CD4-positive, alpha-beta T cell treated with Interleukin-12 subunit alpha and Interleukin-12 subunit beta, for 1 hour (primary cell): ENCODE data around the gene SERINC5.
"Not testable (repeated sequence)": the region's sequence is repeated elsewhere in the genome, so short reads cannot be mapped to it uniquely, and the experiment has no call there.

Experiments used
- DNase-seq: peaks from one replicate; pipeline ENCODE4 v3.0.0-alpha.2; 2020

SERINC5 gene

GRCh38 chr5:80255811-80256712 lies at the start of gene SERINC5:
TSS of gene SERINC5 (minus strand) at chr5:80256048. CDS start at chr5:80255922, 126 bp downstream.
- DNase-seq: peak; percentile 89

GRCh38 chr5:80302636-80303035 lies 46.8 kb upstream of the SERINC5 start:
- DNase-seq: no peak

DNA sequence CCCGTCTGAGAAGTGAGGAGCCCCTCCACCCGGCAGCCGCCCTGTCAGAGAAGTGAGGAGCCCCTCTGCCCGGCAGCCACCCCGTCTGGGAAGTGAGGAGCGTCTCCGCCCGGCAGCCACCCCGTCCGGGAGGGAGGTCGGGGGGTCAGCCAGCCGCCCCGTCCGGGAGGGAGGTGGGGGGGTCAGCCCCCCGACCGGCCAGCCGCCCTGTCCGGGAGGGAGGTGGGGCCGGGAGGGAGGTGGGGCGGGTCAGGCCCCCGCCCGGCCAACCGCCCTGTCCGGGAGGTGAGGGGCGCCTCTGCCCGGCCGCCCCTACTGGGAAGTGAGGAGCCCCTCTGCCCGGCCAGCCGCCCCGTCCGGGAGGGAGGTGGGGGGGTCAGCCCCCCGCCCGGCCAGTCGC lies 45.5 kb upstream of the SERINC5 start:
- not testable (repeated sequence) for DNase-seq

DNA sequence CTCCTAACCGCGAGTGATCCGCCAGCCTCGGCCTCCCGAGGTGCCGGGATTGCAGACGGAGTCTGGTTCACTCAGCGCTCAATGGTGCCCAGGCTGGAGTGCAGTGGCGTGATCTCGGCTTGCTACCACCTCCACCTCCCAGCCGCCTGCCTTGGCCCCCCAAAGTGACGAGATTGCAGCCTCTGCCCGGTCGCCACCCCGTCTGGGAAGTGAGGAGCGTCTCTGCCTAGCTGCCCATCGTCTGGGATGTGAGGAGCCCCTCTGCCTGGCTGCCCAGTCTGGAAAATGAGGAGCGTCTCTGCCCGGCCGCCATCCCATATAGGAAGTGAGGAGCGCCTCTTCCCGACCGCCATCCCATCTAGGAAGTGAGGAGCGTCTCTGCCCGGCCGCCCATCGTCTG lies 44.9 kb upstream of the SERINC5 start:
- not testable (repeated sequence) for DNase-seq

- DNase-seq: no peak
These were observed 44.3 kb upstream of the SERINC5 start for GRCh38 chr5:80300125-80300524.

- DNase-seq: no peak
These were observed 43.8 kb upstream of the SERINC5 start for GRCh38 chr5:80299601-80300000.

GRCh38 chr5:80296121-80296520 lies 40.3 kb upstream of the SERINC5 start:
- no peak for DNase-seq

GRCh38 chr5:80291761-80292160 lies 35.9 kb upstream of the SERINC5 start:
- DNase-seq: no peak

- no peak for DNase-seq
These were observed 33.5 kb upstream of the SERINC5 start for GRCh38 chr5:80289320-80289719.

- no peak for DNase-seq
These were observed 32.3 kb upstream of the SERINC5 start for GRCh38 chr5:80288177-80288576.

- DNase-seq: peak; percentile 30
These were observed 28.9 kb upstream of the SERINC5 start for GRCh38 chr5:80284720-80285119.

GRCh38 chr5:80283360-80283759 lies 27.5 kb upstream of the SERINC5 start:
- no peak for DNase-seq

- no peak for DNase-seq
These were observed 26.2 kb upstream of the SERINC5 start for GRCh38 chr5:80282054-80282453.

- DNase-seq: no peak
These were observed 21.3 kb upstream of the SERINC5 start for GRCh38 chr5:80277191-80277590.

DNA sequence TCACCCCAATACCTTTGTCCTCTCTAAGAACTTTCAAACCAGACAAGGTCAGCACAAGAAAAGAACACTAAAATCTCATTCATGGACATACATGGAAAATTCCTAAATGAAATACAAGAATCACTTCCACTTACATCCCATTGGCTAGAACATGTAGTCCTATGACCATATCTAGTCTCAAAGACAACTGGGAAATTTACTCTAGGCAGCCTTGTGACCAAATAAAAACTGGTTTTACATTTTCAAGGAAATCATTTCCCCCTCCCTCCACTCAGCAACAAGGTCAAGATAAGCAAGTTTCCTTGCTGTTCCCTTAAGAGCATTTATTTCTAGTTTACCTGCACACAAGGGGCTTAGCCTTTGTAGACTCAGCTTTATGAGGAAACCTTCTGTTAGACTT lies 20.3 kb upstream of the SERINC5 start:
- no peak for DNase-seq

GRCh38 chr5:80275347-80275746 lies 19.5 kb upstream of the SERINC5 start:
- DNase-seq: peak; percentile 47

DNA sequence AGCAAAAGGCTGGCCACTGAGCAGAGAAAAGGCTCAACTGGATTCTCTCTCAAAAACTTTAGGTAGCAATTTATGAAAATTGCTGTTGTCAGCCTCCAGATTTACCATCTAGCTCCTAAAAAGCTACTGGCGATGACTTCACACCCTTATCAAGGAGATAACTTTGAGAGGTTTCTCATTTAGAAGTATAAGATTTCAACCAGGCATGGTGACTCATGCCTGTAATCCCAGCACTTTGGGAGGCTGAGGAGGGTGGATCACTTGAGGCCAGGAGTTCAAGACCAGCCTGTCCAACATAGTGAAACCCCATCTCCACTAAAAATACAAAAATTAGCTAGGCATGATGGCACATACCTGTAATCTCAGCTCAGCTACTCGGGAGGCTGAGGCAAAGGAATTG lies 14.7 kb upstream of the SERINC5 start:
- DNase-seq: not testable (repeated sequence)

DNA sequence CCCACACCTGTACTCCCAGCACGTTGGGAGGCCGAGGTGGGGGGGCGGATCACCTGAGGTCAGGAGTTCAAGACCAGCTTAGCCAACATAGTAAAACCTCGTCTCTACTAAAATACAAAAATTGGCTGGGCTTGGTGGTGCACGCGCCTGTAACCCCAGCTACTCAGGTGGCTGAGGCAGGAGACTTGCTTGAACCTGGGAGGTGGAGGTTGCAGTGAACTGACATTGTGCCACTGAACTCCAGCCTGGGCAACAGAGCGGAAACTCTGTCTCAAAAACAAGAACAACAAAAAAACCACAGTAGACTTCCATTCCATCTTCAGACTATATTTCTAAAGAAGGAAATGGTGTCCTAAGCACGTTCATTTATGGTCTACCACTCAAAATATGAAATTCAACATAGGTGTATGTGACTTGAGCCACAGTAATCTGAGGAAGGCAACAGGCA lies 14.2 kb upstream of the SERINC5 start:
- DNase-seq: peak; percentile 56

DNA sequence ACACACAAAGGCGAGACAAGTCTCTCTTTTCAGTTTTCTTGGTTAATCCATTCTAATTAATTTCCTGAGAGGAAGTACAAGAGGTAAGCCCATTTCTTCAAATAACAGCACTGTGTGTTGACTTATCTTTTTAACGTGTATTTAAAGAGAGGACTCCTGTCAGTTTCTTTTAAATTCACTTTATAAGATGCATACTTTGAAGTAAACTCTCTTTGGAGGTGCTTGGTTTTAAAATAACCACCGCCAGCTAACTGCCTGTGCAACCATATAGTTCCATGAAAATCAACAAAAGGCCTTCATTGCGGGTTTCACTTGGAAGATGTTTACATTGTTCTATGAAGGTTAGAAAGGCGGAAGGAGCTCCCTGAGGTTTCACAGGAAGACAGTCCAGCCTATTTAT lies 13.1 kb upstream of the SERINC5 start:
- no peak for DNase-seq

DNA sequence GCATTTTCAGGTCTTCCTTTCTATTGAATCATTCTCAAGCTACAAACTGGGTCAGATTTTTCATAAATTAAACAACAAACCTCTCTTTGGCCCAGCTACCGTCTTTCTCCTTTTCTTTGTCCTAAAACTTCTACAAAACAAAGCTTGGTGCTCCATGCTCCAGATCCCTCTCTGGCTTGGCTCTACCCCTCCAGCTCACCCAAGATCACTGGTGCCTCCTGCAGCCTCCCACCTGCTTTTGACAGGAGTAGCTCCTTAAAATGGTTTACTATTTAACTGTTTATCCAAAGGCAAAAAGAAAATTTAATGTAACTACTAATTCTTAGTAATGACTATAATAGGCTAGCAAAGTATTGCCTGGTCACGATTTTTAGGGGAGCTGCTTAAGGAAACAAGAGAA lies 10.7 kb upstream of the SERINC5 start:
- no peak for DNase-seq

DNA sequence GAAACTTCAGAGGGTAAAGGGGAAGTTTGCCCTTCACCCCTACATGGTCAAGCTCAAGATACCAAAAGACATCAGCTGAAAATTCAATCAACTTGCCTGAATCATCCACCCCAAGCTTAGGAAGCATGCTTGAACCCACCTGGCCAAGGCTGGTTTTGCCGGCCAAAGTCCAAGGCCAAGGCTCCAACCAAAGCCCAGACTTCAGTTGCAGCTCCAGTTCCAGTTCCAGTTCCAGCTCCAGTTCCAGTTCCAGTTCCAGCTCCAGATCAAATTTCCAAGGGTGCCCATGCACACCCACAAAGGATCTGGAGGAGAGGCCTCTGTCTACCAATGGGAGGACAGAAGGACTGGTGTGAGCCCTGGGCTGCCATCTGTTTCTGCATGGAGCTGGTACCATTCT lies 4.6 kb upstream of the SERINC5 start:
- no peak for DNase-seq

- no peak for DNase-seq
These were observed 3.8 kb upstream of the SERINC5 start for GRCh38 chr5:80259511-80260203.

GRCh38 chr5:80255431-80255810 lies 427 bp downstream of the SERINC5 start:
- DNase-seq: peak; percentile 42

DNA sequence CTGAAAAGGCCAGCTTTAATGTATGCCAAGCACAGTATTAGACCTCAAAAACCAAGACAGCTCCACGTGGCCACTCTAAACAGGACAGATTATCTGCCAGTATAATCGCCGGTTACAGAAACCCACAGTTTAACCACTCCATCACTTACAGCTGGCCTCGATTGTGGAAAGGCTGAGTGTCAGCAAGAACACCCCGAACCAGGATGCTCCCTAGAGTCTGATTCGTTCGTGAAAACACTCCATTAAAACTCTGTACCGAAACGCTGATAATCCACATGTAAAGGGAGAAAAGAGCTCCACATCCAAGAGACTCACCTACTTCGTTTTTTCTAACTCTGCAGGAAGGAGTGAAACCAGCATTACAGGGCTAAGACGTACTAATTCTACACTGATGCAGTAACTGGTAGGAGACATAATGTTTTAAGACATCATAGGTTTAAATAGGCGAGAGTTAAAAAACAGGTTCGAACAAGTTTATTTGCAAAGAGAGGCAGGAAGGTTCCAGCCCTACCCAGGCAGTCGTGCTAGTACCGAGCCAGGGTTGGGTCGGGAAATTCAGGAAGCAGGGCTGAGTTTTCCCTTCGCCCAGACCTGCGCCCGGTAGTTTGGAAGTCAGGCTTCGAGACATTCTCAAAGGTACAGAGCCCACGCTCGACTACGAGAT lies 949 bp downstream of the SERINC5 start:
- peak; percentile 48 for DNase-seq
